ENCODE data around the gene CILP2. TPM values are rescaled to one million over a fixed set of nuclear protein-coding genes. Genes with fewer than 3 reads are reported as not detected.

CILP2 gene
- total and polyA plus RNA-seq, 2 of the 8 experiments (the other 6 are each of a cell fraction or from before 2014, with no cell fraction given) = 4.4 to 5.8 TPM

DNA sequence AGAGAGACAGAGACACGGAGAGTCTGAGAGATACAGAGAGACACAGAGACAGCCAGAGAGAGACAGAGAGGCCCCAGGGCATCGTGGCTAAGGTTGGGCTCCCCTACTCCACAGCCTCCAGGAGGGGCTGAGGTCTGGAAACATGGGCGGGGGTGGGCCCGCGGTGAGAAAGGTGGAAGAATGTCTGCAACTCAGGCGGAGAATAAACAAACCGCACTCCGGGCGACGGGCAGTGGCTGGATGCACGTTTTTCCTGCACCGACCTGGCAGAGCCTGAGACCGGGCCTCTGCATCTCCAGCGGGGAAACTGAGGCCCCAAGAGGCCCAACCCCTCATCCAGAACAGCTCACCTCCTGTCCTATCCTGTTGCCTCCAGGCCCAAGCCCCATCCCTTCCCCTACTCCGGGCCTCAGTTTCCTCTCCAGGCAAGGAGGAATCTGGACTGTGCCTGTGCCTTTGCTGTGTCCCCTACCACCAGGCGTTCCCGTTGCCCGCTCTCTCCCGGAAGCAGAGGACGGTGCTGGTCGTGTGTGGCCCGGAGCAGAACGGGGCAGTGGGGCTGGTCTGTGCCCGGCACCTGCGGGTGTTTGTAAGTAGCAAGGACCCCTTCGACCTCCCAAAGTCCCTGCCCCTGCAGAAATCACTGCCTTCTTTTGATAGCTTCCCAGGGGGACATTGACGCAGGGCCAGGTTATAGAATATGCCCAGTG, 3.4 kb upstream of the CILP2 start:
- WGBS, 2 experiments (ENCODE audit: extremely low coverage in 1 of 2, insufficient coverage in 1 of 2, insufficient read length in 1 of 2, insufficient replicate concordance in 2 of 2, low coverage in 1 of 2, low lambda C conversion rate in 2 of 2, missing lambda C conversion rate in 1 of 2) = 89% methylated on average over 27 of the region's 27 CpGs; no CpG with 5 or more reads in 1 of the 2 experiments
- Histone ChIP-seq H3K23ac (ENCODE audit: insufficient read length) (no peak overlapping the region), H3K14ac (ENCODE audit: insufficient read length) (no peak overlapping the region), H3K79me1 (ENCODE audit: low read depth, low read length) (no peaks in the 10 kb centered on the region), H3K9ac (replicated peaks in 1 of 4; ENCODE audit: extremely low read depth in 1 of 4, low read depth in 3 of 4, low read length in 3 of 4) (no peak overlapping the region; a peak in 1 of 7 replicates), H3K79me2 (ENCODE audit: control insufficient read depth in 1 of 2, insufficient read depth in 2 of 2, low read length in 2 of 2) (no peaks in the 10 kb centered on the region), H3K4me3 (ENCODE audit: extremely low read depth in 1 of 4, insufficient read depth in 2 of 4, low read depth in 3 of 4, low read length in 4 of 4) (no peak overlapping the region), H2BK5ac (ENCODE audit: low read depth, low read length) (no peak overlapping the region), H3K18ac (ENCODE audit: extremely low read depth, low read length) (no peak overlapping the region), H4K8ac (ENCODE audit: extremely low read depth, insufficient read depth, low read length) (no peak overlapping the region), H3K4ac (replicated peaks; ENCODE audit: insufficient read length, low read depth, low read length) (no peak overlapping the region), H3K27ac (ENCODE audit: low read depth, low read length) (no peak overlapping the region), H4K20me1 (replicated peaks in 1 of 2; ENCODE audit: control insufficient read depth in 1 of 2, insufficient read depth in 2 of 2, low read length in 2 of 2) (peaks cover 6 to 12% of the 10 kb centered on the region in 2 experiments), H4K91ac (replicated peaks; ENCODE audit: insufficient read length, low read length) (no peak overlapping the region), H3K36me3 (ENCODE audit: control insufficient read depth in 2 of 4, insufficient read depth in 4 of 4, low read length in 3 of 4) (no peaks in the 10 kb centered on the region; a peak in 1 of 8 replicates), H4K5ac (ENCODE audit: insufficient read length, low read depth, low read length) (no peak overlapping the region), H2BK120ac (replicated peaks; ENCODE audit: low read depth, low read length) (no peak overlapping the region), H3K23me2 (ENCODE audit: low read depth, low read length) (peaks cover 6% of the 10 kb centered on the region; the same call in 1 of the 2 replicates), H2BK15ac (ENCODE audit: low read length) (no peak overlapping the region), H3K27me3 (replicated peaks in 1 of 4; ENCODE audit: control insufficient read depth in 3 of 4, extremely low read depth in 1 of 4, insufficient read depth in 3 of 4, low read length in 3 of 4) (peaks cover 5 to 18% (median 14%) of the 10 kb centered on the region in 4 experiments; a peak in 6 of 7 replicates), H2BK12ac (ENCODE audit: low read depth, low read length) (no peak overlapping the region), H2AFZ (ENCODE audit: low read length) (no peak overlapping the region), H3K9me3 (ENCODE audit: insufficient read depth in 2 of 2, low read depth in 1 of 2, low read length in 1 of 2) (no peaks in the 10 kb centered on the region; a peak in 1 of 4 replicates), H2BK20ac (ENCODE audit: low read length) (no peak overlapping the region), H3K4me1 (replicated peaks in 1 of 4; ENCODE audit: control insufficient read depth in 3 of 4, insufficient read depth in 4 of 4, low read length in 3 of 4) (peaks cover 0 to 5% (median 4%) of the 10 kb centered on the region in 4 experiments; a peak in 3 of 7 replicates), H2AK5ac (ENCODE audit: low read depth, low read length) (no peak overlapping the region), H3K56ac (replicated peaks; ENCODE audit: insufficient read length, low read depth, low read length) (no peak overlapping the region), H3K4me2 (ENCODE audit: insufficient read depth in 1 of 2, low read depth in 2 of 2, low read length in 2 of 2) (no peak overlapping the region)
- DNase-seq (ENCODE audit: low read depth in 1 of 2, low spot score in 2 of 2) = no peak
- CTCF ChIA-PET (ENCODE audit: partially characterized antibody) = interaction anchor here (0.7 to 8.2 kb wide), 7 partner anchors 10 to 109 kb away, joined by 3 to 104 read pairs (median 4); no protein-coding TSS in a partner anchor
- TF ChIP-seq, protein P1, sequence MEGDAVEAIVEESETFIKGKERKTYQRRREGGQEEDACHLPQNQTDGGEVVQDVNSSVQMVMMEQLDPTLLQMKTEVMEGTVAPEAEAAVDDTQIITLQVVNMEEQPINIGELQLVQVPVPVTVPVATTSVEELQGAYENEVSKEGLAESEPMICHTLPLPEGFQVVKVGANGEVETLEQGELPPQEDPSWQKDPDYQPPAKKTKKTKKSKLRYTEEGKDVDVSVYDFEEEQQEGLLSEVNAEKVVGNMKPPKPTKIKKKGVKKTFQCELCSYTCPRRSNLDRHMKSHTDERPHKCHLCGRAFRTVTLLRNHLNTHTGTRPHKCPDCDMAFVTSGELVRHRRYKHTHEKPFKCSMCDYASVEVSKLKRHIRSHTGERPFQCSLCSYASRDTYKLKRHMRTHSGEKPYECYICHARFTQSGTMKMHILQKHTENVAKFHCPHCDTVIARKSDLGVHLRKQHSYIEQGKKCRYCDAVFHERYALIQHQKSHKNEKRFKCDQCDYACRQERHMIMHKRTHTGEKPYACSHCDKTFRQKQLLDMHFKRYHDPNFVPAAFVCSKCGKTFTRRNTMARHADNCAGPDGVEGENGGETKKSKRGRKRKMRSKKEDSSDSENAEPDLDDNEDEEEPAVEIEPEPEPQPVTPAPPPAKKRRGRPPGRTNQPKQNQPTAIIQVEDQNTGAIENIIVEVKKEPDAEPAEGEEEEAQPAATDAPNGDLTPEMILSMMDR (IDR thresholded peaks at IDR 0.05; ENCODE audit: control extremely low read depth in 1 of 3, insufficient read depth in 1 of 3, low read depth in 1 of 3, low read length in 3 of 3) = no peak
- TF ChIP-seq JUN (IDR thresholded peaks at IDR 0.05; ENCODE audit: low read depth, low read length) (no peak), POLR2AphosphoS5 (IDR thresholded peaks at IDR 0.05; ENCODE audit: low read depth, low read length) (peak; percentile 19; the same call in 1 of the 2 replicates), ZNF274 (IDR thresholded peaks at IDR 0.05; ENCODE audit: borderline replicate concordance, extremely low read depth, low read length) (no peak), BRCA1 (IDR thresholded peaks at IDR 0.05; ENCODE audit: low read depth, low read length) (no peak)
- FAIRE-seq = no peak
- POLR2A ChIA-PET (ENCODE audit: partially characterized antibody) = interaction anchor here (0.8 to 1.9 kb wide), 10 partner anchors 9 to 114 kb away, joined by 3 to 6 read pairs (median 4); partner anchors contain the start of genes NDUFA13 and TSSK6

Data from H1 (cell line).